WTC11 (cell line): ENCODE results near the gene ZNF565. TPM values are rescaled to one million over a fixed set of nuclear protein-coding genes. Genes with fewer than 3 reads are reported as not detected.

Experiments
- ATAC-seq: fragments of 200-7000 bp; cut with Tn5 transposase; 2 replicates; pipeline ENCODE4 v1.10.0; 2021; ENCODE audit warnings: mild to moderate bottlenecking, moderate library complexity
- CTCF ChIA-PET: fragments of 300-600 bp; sonication (Branson Sonifier 250); formaldehyde crosslinking; loops from one replicate; lab custom pipeline; 2021; ENCODE audit warnings: antibody characterized with exemption; lab: Charles Lee
- POLR2A ChIA-PET: fragments of 350-600 bp; sonication (Branson Sonifier 250); formaldehyde crosslinking; loops from one replicate; lab custom pipeline; 2021; ENCODE audit warnings: antibody characterized with exemption; lab: Charles Lee
- DNase-seq: peaks from one replicate; pipeline ENCODE4 v3.0.0; 2021; ENCODE audit warnings: low spot score
- H3K27ac Mint-ChIP-seq: 2 replicates; pipeline ENCODE4 v1.8.0; 2021; ENCODE audit warnings: mixed read lengths
- H3K27me3 Mint-ChIP-seq: 2 replicates; pipeline ENCODE4 v1.8.0; 2021; ENCODE audit warnings: low read depth, mild to moderate bottlenecking, moderate library complexity, mixed read lengths
- H3K36me3 Mint-ChIP-seq: 2 replicates; pipeline ENCODE4 v1.8.0; 2021; ENCODE audit warnings: mixed read lengths
- H3K4me1 Mint-ChIP-seq: 2 replicates; pipeline ENCODE4 v1.8.0; 2022; ENCODE audit warnings: mixed read lengths
- H3K4me3 Mint-ChIP-seq: 2 replicates; pipeline ENCODE4 v1.8.0; 2021; ENCODE audit warnings: mild to moderate bottlenecking, moderate library complexity, mixed read lengths
- H3K9me3 Mint-ChIP-seq: 2 replicates; pipeline ENCODE4 v1.8.0; 2021; ENCODE audit warnings: mixed read lengths
- ATF3 ChIP-seq: sonication (generic); formaldehyde crosslinking; conservative IDR thresholded peaks from 2 replicates; pipeline ENCODE4 v1.8.1; 2022; ENCODE audit warnings: mild to moderate bottlenecking, missing genetic modification reagents
- ATF6 ChIP-seq: sonication (generic); formaldehyde crosslinking; IDR thresholded peaks from 2 replicates; pipeline ENCODE4 v1.8.1; 2023; ENCODE audit warnings: mild to moderate bottlenecking, missing genetic modification reagents
- CBFB ChIP-seq: sonication (generic); formaldehyde crosslinking; IDR thresholded peaks from 2 replicates; pipeline ENCODE4 v1.8.1; 2022; ENCODE audit warnings: mild to moderate bottlenecking, low read depth, missing genetic modification reagents
- CREM ChIP-seq: sonication (generic); formaldehyde crosslinking; IDR thresholded peaks from 2 replicates; pipeline ENCODE4 v1.8.1; 2022; ENCODE audit warnings: mild to moderate bottlenecking, missing genetic modification reagents, moderate library complexity
- CTCF ChIP-seq: fragments of 200-600 bp; IDR thresholded peaks from 2 replicates; pipeline ENCODE4 v1.8.0; 2022; ENCODE audit warnings: antibody characterized with exemption
- E2F5 ChIP-seq: sonication (generic); formaldehyde crosslinking; IDR thresholded peaks from 2 replicates; pipeline ENCODE4 v1.8.1; 2022; ENCODE audit warnings: mild to moderate bottlenecking, moderate library complexity, missing genetic modification reagents
- EMX1 ChIP-seq: fragments of 250-450 bp; sonication (Bioruptor Pico); IDR thresholded peaks from 2 replicates; pipeline ENCODE4 v1.8.0; 2021; ENCODE audit warnings: mild to moderate bottlenecking
- FOXJ3 ChIP-seq: sonication (generic); formaldehyde crosslinking; IDR thresholded peaks from 2 replicates; pipeline ENCODE4 v1.9.0; 2021; ENCODE audit warnings: missing genetic modification reagents, mild to moderate bottlenecking, borderline replicate concordance
- FOXP4 ChIP-seq: sonication (generic); formaldehyde crosslinking; IDR thresholded peaks from 2 replicates; pipeline ENCODE4 v1.8.0; 2022; ENCODE audit warnings: mild to moderate bottlenecking, missing genetic modification reagents
- HMGXB4 ChIP-seq: sonication (generic); formaldehyde crosslinking; IDR thresholded peaks from 2 replicates; pipeline ENCODE4 v1.8.1; 2023; ENCODE audit warnings: mild to moderate bottlenecking, moderate library complexity, missing genetic modification reagents
- JAZF1 ChIP-seq: fragments of 250-450 bp; sonication (Bioruptor Pico); IDR thresholded peaks from 2 replicates; pipeline ENCODE4 v1.9.0; 2021; ENCODE audit warnings: moderate library complexity, mild to moderate bottlenecking, inconsistent platforms
- JUN ChIP-seq: sonication (generic); formaldehyde crosslinking; IDR thresholded peaks from 2 replicates; pipeline ENCODE4 v1.8.0; 2023; ENCODE audit warnings: mild to moderate bottlenecking, missing genetic modification reagents
- MAX ChIP-seq: sonication (generic); formaldehyde crosslinking; IDR thresholded peaks from 2 replicates; pipeline ENCODE4 v1.8.0; 2022; ENCODE audit warnings: mild to moderate bottlenecking, missing genetic modification reagents
- NFATC4 ChIP-seq: fragments of 250-450 bp; sonication (Bioruptor Pico); IDR thresholded peaks from 2 replicates; pipeline ENCODE4 v1.9.0; 2021; ENCODE audit warnings: mild to moderate bottlenecking
- OVOL2 ChIP-seq: fragments of 250-450 bp; sonication (Bioruptor Pico); IDR thresholded peaks from 2 replicates; pipeline ENCODE4 v1.9.0; 2021; ENCODE audit warnings: mild to moderate bottlenecking, borderline replicate concordance
- PRRX2 ChIP-seq: fragments of 250-450 bp; sonication (Bioruptor Pico); IDR thresholded peaks from 2 replicates; pipeline ENCODE4 v1.8.0; 2021; ENCODE audit warnings: mild to moderate bottlenecking
- TEAD1 ChIP-seq: sonication (generic); formaldehyde crosslinking; IDR thresholded peaks from 2 replicates; pipeline ENCODE4 v1.8.0; 2022; ENCODE audit warnings: mild to moderate bottlenecking, missing genetic modification reagents
- TP53 ChIP-seq: sonication (generic); formaldehyde crosslinking; IDR thresholded peaks from 2 replicates; pipeline ENCODE4 v1.8.1; 2023; ENCODE audit warnings: mild to moderate bottlenecking, missing genetic modification reagents
- USF1 ChIP-seq: sonication (generic); formaldehyde crosslinking; IDR thresholded peaks from 2 replicates; pipeline ENCODE4 v1.8.0; 2022; ENCODE audit warnings: mild to moderate bottlenecking, missing genetic modification reagents
- ZMAT4 ChIP-seq: fragments of 250-450 bp; sonication (Bioruptor Pico); IDR thresholded peaks from 2 replicates; pipeline ENCODE4 v1.9.0; 2021; ENCODE audit warnings: mild to moderate bottlenecking
- ZNF219 ChIP-seq: sonication (generic); formaldehyde crosslinking; IDR thresholded peaks from 2 replicates; pipeline ENCODE4 v1.8.0; 2023; ENCODE audit warnings: missing genetic modification reagents, mild to moderate bottlenecking, borderline replicate concordance
- ZNF232 ChIP-seq: sonication (generic); formaldehyde crosslinking; IDR thresholded peaks from 2 replicates; pipeline ENCODE4 v1.8.0; 2022; ENCODE audit warnings: mild to moderate bottlenecking, missing genetic modification reagents
- ZNF263 ChIP-seq: sonication (generic); formaldehyde crosslinking; IDR thresholded peaks from 2 replicates; pipeline ENCODE4 v1.8.1; 2022; ENCODE audit warnings: low read depth, mild to moderate bottlenecking, moderate library complexity, missing genetic modification reagents
- ZNF423 ChIP-seq: fragments of 250-450 bp; sonication (Bioruptor Pico); IDR thresholded peaks from 2 replicates; pipeline ENCODE4 v2.1.2; 2022; ENCODE audit warnings: mild to moderate bottlenecking, moderate library complexity
- ZNF425 ChIP-seq: fragments of 250-450 bp; sonication (Bioruptor Pico); conservative IDR thresholded peaks from 2 replicates; pipeline ENCODE4 v1.9.0; 2021; ENCODE audit warnings: mild to moderate bottlenecking
- total RNA-seq: library from RNA; stranded (reverse); gene quantifications from 3 replicates; pipeline ENCODE4 v1.2.3, GENCODE V29; 2021

ZNF565 gene
- total RNA-seq, 1 experiment from 2014 or later = 3.0 TPM

- TF ChIP-seq JAZF1 (CRISPR knock-in tag) = no peak
- TF ChIP-seq CTCF = no peak
- no peak for TF ChIP-seq TP53 (CRISPR knock-in tag)
- TF ChIP-seq MAX (CRISPR knock-in tag) = no peak
- no peak for TF ChIP-seq ATF3
- TF ChIP-seq NFATC4 (CRISPR knock-in tag) = no peak
- no peak for TF ChIP-seq OVOL2 (CRISPR knock-in tag)
- TF ChIP-seq FOXJ3 = no peak
- TF ChIP-seq USF1 (CRISPR knock-in tag) = no peak
Measured at GRCh38 chr19:36201684-36202083, 12.8 kb downstream of the ZNF565 start (continued).

GRCh38 chr19:36198119-36198518, 16.3 kb downstream of the ZNF565 start:
- no peaks in the 10 kb centered on the region for H3K27me3 Mint-ChIP-seq
- no peaks in the 10 kb centered on the region for H3K9me3 Mint-ChIP-seq
- CTCF ChIA-PET = no interaction called here
- no peaks in the 10 kb centered on the region for H3K36me3 Mint-ChIP-seq
- H3K4me1 Mint-ChIP-seq = no peaks in the 10 kb centered on the region
- H3K27ac Mint-ChIP-seq = no peak overlapping the region
- DNase-seq (no peak), ATAC-seq (no peak)
- TF ChIP-seq ZNF263 (CRISPR knock-in tag) = no peak
- TF ChIP-seq NFATC4 (CRISPR knock-in tag) = no peak
- TF ChIP-seq JUN = no peak
- no peak for TF ChIP-seq PRRX2 (CRISPR knock-in tag)
- no peak for TF ChIP-seq ZMAT4 (CRISPR knock-in tag)
- TF ChIP-seq ZNF232 (CRISPR knock-in tag) = no peak
- TF ChIP-seq ATF6 (CRISPR knock-in tag) = no peak
- TF ChIP-seq USF1 (CRISPR knock-in tag) = no peak
- no peak for TF ChIP-seq HMGXB4 (CRISPR knock-in tag)
- no peak for TF ChIP-seq ZNF423 (CRISPR knock-in tag)
- TF ChIP-seq FOXJ3 = no peak
- TF ChIP-seq TEAD1 = no peak
- no peak for TF ChIP-seq CREM (CRISPR knock-in tag)
- TF ChIP-seq E2F5 = no peak
- TF ChIP-seq FOXP4 = no peak
- no peak for TF ChIP-seq CBFB (CRISPR knock-in tag)
- no peak for TF ChIP-seq ZNF425
- TF ChIP-seq ZNF219 (CRISPR knock-in tag) = no peak
- no peak for TF ChIP-seq EMX1 (CRISPR knock-in tag)
- POLR2A ChIA-PET = no interaction called here
- no peak overlapping the region for H3K4me3 Mint-ChIP-seq
